GM19328 (cell line): ENCODE measurements around the gene ZNF511.
A peak's percentile ranks its signal among the peaks of the same experiment; 100 is the strongest.

Source experiments
- ATAC-seq: cut with Tn5 transposase; IDR thresholded peaks from one replicate; pipeline ENCODE4 v1.9.1; 2021; ENCODE audit warnings: mild to moderate bottlenecking, moderate library complexity; ENCODE audit not compliant: unreplicated experiment

Gene ZNF511

GRCh38 chr10:133274751-133275683, 33.7 kb upstream of the ZNF511 start:
- ATAC-seq, result no peak

GRCh38 chr10:133275684-133276092, 33.0 kb upstream of the ZNF511 start:
- ATAC-seq, result no peak

- ATAC-seq, result no peak
Measured at GRCh38 chr10:133276100-133276434, 32.6 kb upstream of the ZNF511 start.

- ATAC-seq, result peak; percentile 54
Measured at GRCh38 chr10:133276435-133277201, 32.1 kb upstream of the ZNF511 start, which contains the start of gene ADAM8. Gene ADAM8, minus strand, starts transcription at chr10:133276868. Its CDS starts 51 bp downstream, at chr10:133276817.

GRCh38 chr10:133277277-133277992, 31.3 kb upstream of the ZNF511 start:
- ATAC-seq, result no peak

- ATAC-seq, result no peak
Measured at GRCh38 chr10:133277993-133278576, 30.6 kb upstream of the ZNF511 start.

- ATAC-seq, result peak; percentile 36
Measured at GRCh38 chr10:133278577-133279265, 30.0 kb upstream of the ZNF511 start.

- ATAC-seq, result no peak
Measured at GRCh38 chr10:133279326-133280226, 29.1 kb upstream of the ZNF511 start.

- ATAC-seq, result no peak
Measured at GRCh38 chr10:133280391-133281059, 28.2 kb upstream of the ZNF511 start.

- no peak for ATAC-seq
Measured at GRCh38 chr10:133281084-133281483, 27.6 kb upstream of the ZNF511 start.

GRCh38 chr10:133281628-133282372, 26.9 kb upstream of the ZNF511 start:
- no peak for ATAC-seq

- ATAC-seq, result no peak
Measured at GRCh38 chr10:133282846-133283390, 25.8 kb upstream of the ZNF511 start.

GRCh38 chr10:133283931-133284330, 24.8 kb upstream of the ZNF511 start:
- no peak for ATAC-seq

GRCh38 chr10:133285217-133285616, 23.5 kb upstream of the ZNF511 start:
- ATAC-seq, result no peak

GRCh38 chr10:133286366-133286765, 22.3 kb upstream of the ZNF511 start:
- ATAC-seq, result no peak

- no peak for ATAC-seq
Measured at GRCh38 chr10:133287832-133288500, 20.7 kb upstream of the ZNF511 start.

- ATAC-seq, result no peak
Measured at GRCh38 chr10:133289761-133290160, 19.0 kb upstream of the ZNF511 start.
